Esophagus muscularis mucosa (tissue), 4 donors: ENCODE measurements around the gene ARL4A.

ENCODE experiments used
- CTCF ChIP-seq, 3 experiments: fragments of 200-600 bp in 2 of 3; fragments of 450-650 bp in 1 of 3; sonication (generic) in 2 of 3; IDR thresholded peaks; one replicate each; pipeline ENCODE4 v1.5.1; 2017 to 2019; ENCODE audit warnings: antibody characterized with exemption in 3 of 3, mild to moderate bottlenecking in 2 of 3, moderate library complexity in 1 of 3
- EP300 ChIP-seq: sonication (generic); formaldehyde crosslinking; IDR thresholded peaks from one replicate; pipeline ENCODE4 v1.6.1; 2017; ENCODE audit warnings: antibody characterized with exemption
- POLR2A ChIP-seq: fragments of 450-650 bp; IDR thresholded peaks from one replicate; pipeline ENCODE4 v1.6.1; 2017; ENCODE audit warnings: antibody characterized with exemption, moderate library complexity, mild to moderate bottlenecking, low read depth
- POLR2AphosphoS5 ChIP-seq, 2 donors: sonication (generic); formaldehyde crosslinking; IDR thresholded peaks; one replicate each; pipeline ENCODE4 v1.6.1; 2017; ENCODE audit warnings: antibody characterized with exemption in 2 of 2

- TF ChIP-seq CTCF (IDR thresholded peaks at IDR 0.05) (no peak), POLR2A (no peak), EP300 (no peak), POLR2AphosphoS5 (IDR thresholded peaks at IDR 0.05) (no peak)
Measured at GRCh38 chr7:12692035-12692434, 4.6 kb downstream of the ARL4A start.
